Endothelial cell of umbilical vein (primary cell): ENCODE measurements around the gene GLI1. TPM values are rescaled to one million over a fixed set of nuclear protein-coding genes. Genes with fewer than 3 reads are reported as not detected.

Experiments
- BruUV-seq: library from RNA; stranded (reverse); fragments of 400-500 nt; replicated peaks from 2 replicates; lab custom pipeline; 2021; lab: Mats Ljungman, UMichigan
- CTCF ChIA-PET: fragments of 300-600, 350-600 bp; sonication (Branson Sonifier 250); formaldehyde crosslinking; loops from one replicate; lab custom pipeline; 2021; ENCODE audit warnings: antibody characterized with exemption, inconsistent platforms; lab: Charles Lee
- POLR2A ChIA-PET: fragments of 300-600, 350-600 bp; sonication (Branson Sonifier 250); formaldehyde crosslinking; loops from one replicate; lab custom pipeline; 2021; ENCODE audit warnings: antibody characterized with exemption, inconsistent platforms; lab: Charles Lee
- DNase-seq: peaks from one replicate; pipeline ENCODE4 v3.0.0-alpha.2; 2011; ENCODE audit warnings: low read depth, low spot score
- FAIRE-seq: peaks from 2 replicates; lab custom pipeline; 2011; peaks lifted over from hg19 to GRCh38; lab: Jason Lieb, UNC
- H2AFZ ChIP-seq: 2 replicates; pipeline ENCODE4 v1.6.0; 2012; ENCODE audit warnings: low read depth, low read length, control low read depth, inconsistent platforms
- H3K27ac ChIP-seq: 2 replicates; pipeline ENCODE4 v1.5.1; 2011; ENCODE audit warnings: low read depth, mild to moderate bottlenecking, control low read depth, low read length, moderate library complexity; ENCODE audit not compliant: insufficient read depth
- H3K27me3 ChIP-seq, 2 experiments: 2 replicates each; pipeline versions ENCODE4 v1.6.0 to v1.6.1; 2011; ENCODE audit warnings: low read length in 2 of 2, mixed read lengths in 1 of 2; ENCODE audit not compliant: control insufficient read depth in 2 of 2, insufficient read depth in 2 of 2
- H3K36me3 ChIP-seq, 2 experiments: 2 replicates in 1 of 2; 3 replicates in 1 of 2; pipeline ENCODE4 v1.5.1; 2011; ENCODE audit warnings: low read length in 2 of 2, mild to moderate bottlenecking in 1 of 2, moderate library complexity in 1 of 2; ENCODE audit not compliant: control insufficient read depth in 2 of 2, insufficient read depth in 2 of 2; ENCODE audit errors: extremely low read depth in 1 of 2
- H3K4me1 ChIP-seq: 3 replicates; pipeline ENCODE4 v1.5.1; 2011; ENCODE audit warnings: mild to moderate bottlenecking, low read length; ENCODE audit not compliant: control insufficient read depth, insufficient read depth; ENCODE audit errors: extremely low read depth
- H3K4me2 ChIP-seq: 2 replicates; pipeline ENCODE4 v1.6.1; 2011; ENCODE audit warnings: low read length, control low read depth, mixed read lengths; ENCODE audit not compliant: insufficient read depth
- H3K4me3 ChIP-seq, 3 experiments: fragments of 200-600 bp in 1 of 3; sonication (generic), shearing (Covaris generic) in 1 of 3; replicated peaks in 1 of 3; 2 replicates each; pipeline ENCODE4 v1.5.1; 2011 to 2016; ENCODE audit warnings: control low read depth in 3 of 3, low read length in 3 of 3, mild to moderate bottlenecking in 2 of 3, inconsistent platforms in 1 of 3, low read depth in 1 of 3, moderate library complexity in 1 of 3; ENCODE audit not compliant: insufficient read depth in 1 of 3
- H3K79me2 ChIP-seq: 2 replicates; pipeline ENCODE4 v1.6.0; 2012; ENCODE audit warnings: low read length, inconsistent platforms; ENCODE audit not compliant: control insufficient read depth, insufficient read depth
- H3K9ac ChIP-seq: replicated peaks from 2 replicates; pipeline ENCODE3; 2011; ENCODE audit warnings: low read length, control low read depth; ENCODE audit not compliant: insufficient read depth; ENCODE audit errors: extremely low read depth
- H3K9me1 ChIP-seq: replicated peaks from 3 replicates; pipeline ENCODE4 v1.6.0; 2011; ENCODE audit warnings: mild to moderate bottlenecking, low read length; ENCODE audit not compliant: control insufficient read depth, insufficient read depth; ENCODE audit errors: extremely low read depth
- H3K9me3 ChIP-seq: replicated peaks from 2 replicates; pipeline ENCODE4 v1.5.1; 2012; ENCODE audit warnings: low read length, inconsistent platforms; ENCODE audit not compliant: control insufficient read depth, insufficient read depth
- H4K20me1 ChIP-seq: replicated peaks from 2 replicates; pipeline ENCODE3; 2011; ENCODE audit warnings: mild to moderate bottlenecking, low read length; ENCODE audit not compliant: control insufficient read depth, insufficient read depth; ENCODE audit errors: extremely low read depth
- CTCF ChIP-seq, 2 donors: IDR thresholded peaks; 1 replicate in 1 of 2; 2 replicates in 1 of 2; pipeline ENCODE4 v1.5.1; 2011; ENCODE audit warnings: low read length in 2 of 2, mild to moderate bottlenecking in 2 of 2, moderate library complexity in 2 of 2, control low read depth in 1 of 2, inconsistent platforms in 1 of 2, low read depth in 1 of 2; ENCODE audit not compliant: insufficient read depth in 1 of 2; ENCODE audit errors: extremely low read depth in 1 of 2
- EZH2 ChIP-seq: IDR thresholded peaks from 2 replicates; pipeline ENCODE4 v1.6.1; 2012; ENCODE audit warnings: borderline replicate concordance, low read depth, mild to moderate bottlenecking, moderate library complexity, low read length, inconsistent platforms; ENCODE audit not compliant: severe bottlenecking
- FOS ChIP-seq: IDR thresholded peaks from 2 replicates; pipeline ENCODE4 v1.6.1; 2011; ENCODE audit warnings: mild to moderate bottlenecking, low read length, moderate library complexity, borderline replicate concordance; ENCODE audit not compliant: insufficient read depth
- GATA2 ChIP-seq: IDR thresholded peaks from 2 replicates; pipeline ENCODE4 v1.7.0; 2011; ENCODE audit warnings: low read depth, mild to moderate bottlenecking, moderate library complexity, mixed read lengths, low read length; ENCODE audit not compliant: insufficient read length, insufficient read depth
- JUN ChIP-seq: IDR thresholded peaks from 2 replicates; pipeline ENCODE4 v1.6.1; 2011; ENCODE audit warnings: borderline replicate concordance, low read depth; ENCODE audit not compliant: insufficient read length, insufficient read depth
- MAX ChIP-seq: IDR thresholded peaks from 2 replicates; pipeline ENCODE4 v1.6.1; 2011; ENCODE audit not compliant: insufficient read depth, insufficient read length
- MYC ChIP-seq: IDR thresholded peaks from one replicate; pipeline ENCODE4 v1.6.1; 2011; ENCODE audit warnings: mild to moderate bottlenecking, low read depth, low read length
- POLR2A ChIP-seq: IDR thresholded peaks from 2 replicates; pipeline ENCODE4 v1.6.1; 2012; ENCODE audit warnings: low read depth, mild to moderate bottlenecking, control low read depth, low read length
- POLR2AphosphoS5 ChIP-seq: IDR thresholded peaks from 2 replicates; pipeline ENCODE4 v1.6.1; 2012; ENCODE audit warnings: low read depth, mild to moderate bottlenecking, control low read depth, low read length, moderate library complexity; ENCODE audit not compliant: insufficient read depth
- dilution Hi-C: fragments of 300-500 bp; cut with MboI; formaldehyde crosslinking; loops from one replicate; pipeline ENCODE4 v1.15.0; 2019; ENCODE audit warnings: low sequenced_read_pairs; ENCODE audit not compliant: extremely low pct_ligation_motif_present
- intact Hi-C: fragments of 100-400 bp; cut with micrococcal nuclease; formaldehyde crosslinking; loops from one replicate; pipeline ENCODE4 v1.10.0; 2022
- polyA plus RNA-seq, 4 experiments: library from polyadenylated mRNA; depleted of rRNA in 3 of 4; stranded (reverse) in 3 of 4; unstranded in 1 of 4; fragments of >200 nt; gene quantifications; 2 replicates each; pipeline versions ENCODE4 v1.2.1 to v1.2.3, GENCODE V29; 2011 to 2012; ENCODE audit warnings: missing spikeins in 1 of 4
- total RNA-seq: library from RNA; stranded (reverse); gene quantifications from 2 replicates; pipeline ENCODE4 v1.2.3, GENCODE V29; 2021

Gene GLI1
- total and polyA plus RNA-seq, 2 donors (not counting 3 experiments of a cell fraction or from before 2014, with no cell fraction given), result 0.10 to 0.29 TPM

- H3K4me3 ChIP-seq, result no peak within 1 kb of the TSS
Measured at GRCh38 chr12:57479376-57480115, 20.0 kb downstream of the GLI1 start, which contains the start of gene ARHGAP9. TSS of gene ARHGAP9 (minus strand) at chr12:57479866. CDS start at chr12:57479406, 460 bp downstream.

More at GRCh38 chr12:57479376-57480115, 20.0 kb downstream of the GLI1 start, which contains the start of gene ARHGAP9:
- CTCF ChIA-PET, result interaction anchor here (1.3 kb wide), 1 partner anchor 21 kb away, joined by 7 read pairs; no protein-coding TSS in a partner anchor
- H3K36me3 ChIP-seq, result no peaks in the 10 kb centered on the region
- peaks cover 12% of the 10 kb centered on the region for H3K4me1 ChIP-seq
- DNase-seq (no peak), FAIRE-seq (peak; percentile 58)
- peak within 1 kb of the TSS; percentile 73 for H2AFZ ChIP-seq
- dilution Hi-C loops, result no loop called here
- BruUV-seq, result no TSS peak
- no peaks in the 10 kb centered on the region for H3K9me3 ChIP-seq
- intact Hi-C loops, result no loop called here
- no peaks in the 10 kb centered on the region for H4K20me1 ChIP-seq
- no peak within 1 kb of the TSS for H3K4me2 ChIP-seq
- H3K27ac ChIP-seq, result no peak within 1 kb of the TSS
- no peaks in the 10 kb centered on the region for H3K9me1 ChIP-seq
- TF ChIP-seq JUN (no peak), FOS (no peak), GATA2 (no peak), EZH2 (no peak), MAX (no peak), CTCF (IDR thresholded peaks at IDR 0.05; ENCODE audit: extremely low read depth in 1 of 2, insufficient read depth in 1 of 2, low read depth in 1 of 2, low read length in 2 of 2) (no peak), MYC (no peak), POLR2AphosphoS5 (no peak), POLR2A (no peak)
- H3K79me2 ChIP-seq, result no peaks in the 10 kb centered on the region
- POLR2A ChIA-PET, result no interaction called here
- peaks cover 30 to 35% of the 10 kb centered on the region in 2 experiments for H3K27me3 ChIP-seq
- H3K9ac ChIP-seq, result no peak within 1 kb of the TSS
